ENCODE measurements around the gene ITPK1. TPM values are rescaled to one million over a fixed set of nuclear protein-coding genes. Genes with fewer than 3 reads are reported as not detected.

Gene ITPK1
- total RNA-seq, 4 donors from 2014 or later, result 108 to 221 (median 138) TPM

GRCh38 chr14:93086441-93087055 lies 29.2 kb downstream of the ITPK1 start:
- H3K4me3 ChIP-seq, result no peak overlapping the region
- intact Hi-C loops (cut with DNase I), result no loop called here
- H3K4me1 ChIP-seq, result peaks cover 74 to 96% (median 86%) of the 10 kb centered on the region in 4 donors
- 61% methylated on average over 6 of the region's 8 CpGs for WGBS
- H3K27ac ChIP-seq (replicated peaks in 1 of 4), result peak overlapping the region; percentile 54 to 74 (median 61)
- no peak for DNase-seq (ENCODE audit: extremely low spot score)
- H3K9me3 ChIP-seq, result no peaks in the 10 kb centered on the region
- H3K36me3 ChIP-seq, result no peaks in the 10 kb centered on the region
- no peaks in the 10 kb centered on the region for H3K27me3 ChIP-seq
- TF ChIP-seq CTCF (IDR thresholded peaks at IDR 0.05) (no peak), POLR2A (IDR thresholded peaks at IDR 0.05; ENCODE audit: low read depth) (no peak), EP300 (IDR thresholded peaks at IDR 0.05) (no peak)

GRCh38 chr14:93085911-93086310 lies 29.8 kb downstream of the ITPK1 start:
- peak overlapping the region; percentile 54 to 74 (median 61) for H3K27ac ChIP-seq (replicated peaks in 1 of 4)
- peaks cover 67 to 92% (median 81%) of the 10 kb centered on the region in 4 donors for H3K4me1 ChIP-seq
- intact Hi-C loops (cut with DNase I), result no loop called here
- 18% methylated on average over 3 of the region's 3 CpGs for WGBS
- TF ChIP-seq POLR2AphosphoS5 (IDR thresholded peaks at IDR 0.05), result no peak
- no peak for TF ChIP-seq POLR2A (IDR thresholded peaks at IDR 0.05; ENCODE audit: low read depth)
- no peak for TF ChIP-seq CTCF (IDR thresholded peaks at IDR 0.05)
- no peak for TF ChIP-seq EP300 (IDR thresholded peaks at IDR 0.05)
- no peaks in the 10 kb centered on the region for H3K27me3 ChIP-seq
- H3K9me3 ChIP-seq, result no peaks in the 10 kb centered on the region
- no peak for DNase-seq (ENCODE audit: extremely low spot score)
- no peak overlapping the region for H3K4me3 ChIP-seq
- H3K36me3 ChIP-seq, result no peaks in the 10 kb centered on the region

- no peaks in the 10 kb centered on the region for H3K36me3 ChIP-seq
- H3K27me3 ChIP-seq, result no peaks in the 10 kb centered on the region
- H3K4me3 ChIP-seq, result no peak overlapping the region
- 75% methylated on average over 16 of the region's 21 CpGs for WGBS
- intact Hi-C loops (cut with DNase I), result no loop called here
- TF ChIP-seq POLR2A (IDR thresholded peaks at IDR 0.05; ENCODE audit: low read depth), result no peak
- TF ChIP-seq CTCF (IDR thresholded peaks at IDR 0.05), result no peak
- TF ChIP-seq EP300 (IDR thresholded peaks at IDR 0.05), result no peak
- no peak for TF ChIP-seq POLR2AphosphoS5 (IDR thresholded peaks at IDR 0.05)
- peaks cover 60 to 84% (median 73%) of the 10 kb centered on the region in 4 donors for H3K4me1 ChIP-seq
- H3K9me3 ChIP-seq, result no peaks in the 10 kb centered on the region
- DNase-seq (ENCODE audit: extremely low spot score), result no peak
- H3K27ac ChIP-seq (replicated peaks in 1 of 4), result peak overlapping the region; percentile 54 to 74 (median 61)
Observed at GRCh38 chr14:93084866-93085857, 30.6 kb downstream of the ITPK1 start.

- 96% methylated on average over 4 of the region's 4 CpGs for WGBS
- H3K9me3 ChIP-seq, result no peaks in the 10 kb centered on the region
- intact Hi-C loops (cut with DNase I), result no loop called here
- H3K36me3 ChIP-seq, result no peaks in the 10 kb centered on the region
- no peak for TF ChIP-seq CTCF (IDR thresholded peaks at IDR 0.05)
- no peak for TF ChIP-seq POLR2A (IDR thresholded peaks at IDR 0.05; ENCODE audit: low read depth)
- no peak for TF ChIP-seq EP300 (IDR thresholded peaks at IDR 0.05)
- no peak for TF ChIP-seq POLR2AphosphoS5 (IDR thresholded peaks at IDR 0.05)
- DNase-seq (ENCODE audit: extremely low spot score), result no peak
- H3K4me3 ChIP-seq, result no peak overlapping the region
- H3K27ac ChIP-seq (replicated peaks in 1 of 4), result peak overlapping the region in 3 of 4 donors; percentile 55 to 74 (median 67)
- peaks cover 56 to 81% (median 72%) of the 10 kb centered on the region in 4 donors for H3K4me1 ChIP-seq
- H3K27me3 ChIP-seq, result no peaks in the 10 kb centered on the region
Observed at GRCh38 chr14:93084402-93084801, 31.3 kb downstream of the ITPK1 start.

Measured in esophagus muscularis mucosa (tissue), 4 donors.